Neural cell (in vitro differentiated cells): Measurements from ENCODE around the gene BPIFB6.

Experiments used
- EP300 ChIP-seq: fragments of 450-650 bp; conservative IDR thresholded peaks from 2 replicates; pipeline ENCODE4 v1.6.1; 2014; ENCODE audit warnings: antibody characterized with exemption, mild to moderate bottlenecking, moderate library complexity; ENCODE audit not compliant: poor library complexity, severe bottlenecking
- EZH2 ChIP-seq: fragments of 200-600, 300-800 bp; shearing (Covaris generic), sonication (generic); IDR thresholded peaks from 2 replicates; pipeline ENCODE4 v1.6.1; 2014; ENCODE audit warnings: antibody characterized with exemption, low read length, borderline replicate concordance, mild to moderate bottlenecking; ENCODE audit not compliant: insufficient read depth, poor library complexity, severe bottlenecking
- MXI1 ChIP-seq: fragments of 450-650 bp; conservative IDR thresholded peaks from 2 replicates; pipeline ENCODE4 v1.6.1; 2014; ENCODE audit warnings: antibody characterized with exemption, mild to moderate bottlenecking; ENCODE audit not compliant: poor library complexity, severe bottlenecking
- POLR2AphosphoS5 ChIP-seq: IDR thresholded peaks from 2 replicates; pipeline ENCODE4 v1.6.1; 2012
- RAD21 ChIP-seq: fragments of 450-650 bp; conservative IDR thresholded peaks from 2 replicates; pipeline ENCODE4 v1.6.1; 2014; ENCODE audit warnings: antibody characterized with exemption, mild to moderate bottlenecking, moderate library complexity
- SMC3 ChIP-seq: fragments of 450-650 bp; conservative IDR thresholded peaks from 2 replicates; pipeline ENCODE4 v1.6.1; 2014; ENCODE audit warnings: antibody characterized with exemption, mild to moderate bottlenecking, moderate library complexity; ENCODE audit not compliant: poor library complexity
- TAF1 ChIP-seq: IDR thresholded peaks from 2 replicates; pipeline ENCODE4 v1.6.1; 2012; ENCODE audit warnings: low read depth
- TF ChIP-seq, protein P1 (sequence below): fragments of 450-650 bp; IDR thresholded peaks from 2 replicates; pipeline ENCODE4 v1.5.1; 2014; ENCODE audit warnings: antibody characterized with exemption, mild to moderate bottlenecking, moderate library complexity; ENCODE audit not compliant: poor library complexity, severe bottlenecking
- TF ChIP-seq, protein P2 (sequence below): IDR thresholded peaks from 2 replicates; pipeline ENCODE4 v1.6.1; 2012; ENCODE audit warnings: borderline replicate concordance

DNA sequence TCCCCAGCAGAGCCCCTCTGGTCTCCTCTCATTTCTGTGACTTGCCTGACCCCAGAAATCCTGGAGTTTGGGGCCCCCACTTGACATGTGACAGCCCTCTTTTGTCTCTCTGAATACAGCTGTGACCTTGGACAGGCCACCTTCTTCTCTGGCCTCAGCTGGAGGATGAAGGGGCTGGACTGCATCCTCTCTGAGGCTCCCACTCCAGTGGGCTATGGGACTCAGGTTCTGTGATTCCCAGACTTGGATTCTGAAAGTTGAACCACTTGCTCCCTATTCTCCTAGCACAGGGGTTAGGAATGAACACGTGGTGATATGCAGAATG is 31.3 kb downstream of the BPIFB6 start:
- TF ChIP-seq TAF1: no peak
- no peak for TF ChIP-seq SMC3
- no peak for TF ChIP-seq EZH2
- TF ChIP-seq, protein P1, sequence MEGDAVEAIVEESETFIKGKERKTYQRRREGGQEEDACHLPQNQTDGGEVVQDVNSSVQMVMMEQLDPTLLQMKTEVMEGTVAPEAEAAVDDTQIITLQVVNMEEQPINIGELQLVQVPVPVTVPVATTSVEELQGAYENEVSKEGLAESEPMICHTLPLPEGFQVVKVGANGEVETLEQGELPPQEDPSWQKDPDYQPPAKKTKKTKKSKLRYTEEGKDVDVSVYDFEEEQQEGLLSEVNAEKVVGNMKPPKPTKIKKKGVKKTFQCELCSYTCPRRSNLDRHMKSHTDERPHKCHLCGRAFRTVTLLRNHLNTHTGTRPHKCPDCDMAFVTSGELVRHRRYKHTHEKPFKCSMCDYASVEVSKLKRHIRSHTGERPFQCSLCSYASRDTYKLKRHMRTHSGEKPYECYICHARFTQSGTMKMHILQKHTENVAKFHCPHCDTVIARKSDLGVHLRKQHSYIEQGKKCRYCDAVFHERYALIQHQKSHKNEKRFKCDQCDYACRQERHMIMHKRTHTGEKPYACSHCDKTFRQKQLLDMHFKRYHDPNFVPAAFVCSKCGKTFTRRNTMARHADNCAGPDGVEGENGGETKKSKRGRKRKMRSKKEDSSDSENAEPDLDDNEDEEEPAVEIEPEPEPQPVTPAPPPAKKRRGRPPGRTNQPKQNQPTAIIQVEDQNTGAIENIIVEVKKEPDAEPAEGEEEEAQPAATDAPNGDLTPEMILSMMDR: no peak
- no peak for TF ChIP-seq EP300
- TF ChIP-seq POLR2AphosphoS5: no peak
- TF ChIP-seq, protein P2, sequence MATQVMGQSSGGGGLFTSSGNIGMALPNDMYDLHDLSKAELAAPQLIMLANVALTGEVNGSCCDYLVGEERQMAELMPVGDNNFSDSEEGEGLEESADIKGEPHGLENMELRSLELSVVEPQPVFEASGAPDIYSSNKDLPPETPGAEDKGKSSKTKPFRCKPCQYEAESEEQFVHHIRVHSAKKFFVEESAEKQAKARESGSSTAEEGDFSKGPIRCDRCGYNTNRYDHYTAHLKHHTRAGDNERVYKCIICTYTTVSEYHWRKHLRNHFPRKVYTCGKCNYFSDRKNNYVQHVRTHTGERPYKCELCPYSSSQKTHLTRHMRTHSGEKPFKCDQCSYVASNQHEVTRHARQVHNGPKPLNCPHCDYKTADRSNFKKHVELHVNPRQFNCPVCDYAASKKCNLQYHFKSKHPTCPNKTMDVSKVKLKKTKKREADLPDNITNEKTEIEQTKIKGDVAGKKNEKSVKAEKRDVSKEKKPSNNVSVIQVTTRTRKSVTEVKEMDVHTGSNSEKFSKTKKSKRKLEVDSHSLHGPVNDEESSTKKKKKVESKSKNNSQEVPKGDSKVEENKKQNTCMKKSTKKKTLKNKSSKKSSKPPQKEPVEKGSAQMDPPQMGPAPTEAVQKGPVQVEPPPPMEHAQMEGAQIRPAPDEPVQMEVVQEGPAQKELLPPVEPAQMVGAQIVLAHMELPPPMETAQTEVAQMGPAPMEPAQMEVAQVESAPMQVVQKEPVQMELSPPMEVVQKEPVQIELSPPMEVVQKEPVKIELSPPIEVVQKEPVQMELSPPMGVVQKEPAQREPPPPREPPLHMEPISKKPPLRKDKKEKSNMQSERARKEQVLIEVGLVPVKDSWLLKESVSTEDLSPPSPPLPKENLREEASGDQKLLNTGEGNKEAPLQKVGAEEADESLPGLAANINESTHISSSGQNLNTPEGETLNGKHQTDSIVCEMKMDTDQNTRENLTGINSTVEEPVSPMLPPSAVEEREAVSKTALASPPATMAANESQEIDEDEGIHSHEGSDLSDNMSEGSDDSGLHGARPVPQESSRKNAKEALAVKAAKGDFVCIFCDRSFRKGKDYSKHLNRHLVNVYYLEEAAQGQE: no peak
- no peak for TF ChIP-seq RAD21
- TF ChIP-seq MXI1: no peak
